SK-N-MC (cell line): ENCODE results near the gene ACVRL1.

Experiments used
- DNase-seq: peaks from one replicate; pipeline ENCODE4 v3.0.0-alpha.2; 2011; ENCODE audit warnings: low read depth, low spot score
- H3K27ac ChIP-seq: fragments of 200-600 bp; sonication (generic); 2 replicates; pipeline ENCODE4 v1.5.1; 2016; ENCODE audit warnings: mixed run types
- H3K36me3 ChIP-seq: fragments of 200-600 bp; sonication (generic); 2 replicates; pipeline ENCODE4 v1.6.1; 2017; ENCODE audit warnings: antibody characterized with exemption, low read length, mixed read lengths; ENCODE audit not compliant: insufficient read depth
- H3K4me3 ChIP-seq: fragments of 200-600 bp; sonication (generic); 2 replicates; pipeline ENCODE4 v1.5.1; 2016
- H3K9ac ChIP-seq: fragments of 200-600 bp; sonication (generic); 2 replicates; pipeline ENCODE4 v1.8.0; 2017; ENCODE audit warnings: mixed run types, mixed read lengths; ENCODE audit not compliant: insufficient read length
- H3K9me3 ChIP-seq: fragments of 200-600 bp; sonication (generic); 2 replicates; pipeline ENCODE4 v1.6.1; 2017; ENCODE audit warnings: low read depth, mild to moderate bottlenecking, antibody characterized with exemption, low read length, moderate library complexity, mixed read lengths
- EZH2 ChIP-seq: fragments of 200-600 bp; sonication (generic); IDR thresholded peaks from one replicate; pipeline ENCODE4 v1.6.1; 2017; ENCODE audit warnings: antibody characterized with exemption
- FOXP2 ChIP-seq: optimal IDR thresholded peaks from 2 replicates; pipeline ENCODE3; 2011; ENCODE audit warnings: mild to moderate bottlenecking, moderate library complexity; ENCODE audit not compliant: insufficient read depth; ENCODE audit errors: extremely low read length, control extremely low read depth
- POLR2AphosphoS5 ChIP-seq: IDR thresholded peaks from 2 replicates; pipeline ENCODE4 v1.6.1; 2012; ENCODE audit warnings: mild to moderate bottlenecking, low read depth, low read length, borderline replicate concordance

The ACVRL1 gene

GRCh38 chr12:51866762-51867161 lies 40.5 kb upstream of the ACVRL1 start:
- Histone ChIP-seq H3K9ac (no peak overlapping the region), H3K9me3 (no peaks in the 10 kb centered on the region), H3K27ac (no peak overlapping the region), H3K4me3 (no peak overlapping the region), H3K36me3 (no peaks in the 10 kb centered on the region)
- DNase-seq, result no peak
- TF ChIP-seq EZH2, result no peak
- no peak for TF ChIP-seq FOXP2
- TF ChIP-seq POLR2AphosphoS5, result no peak

DNA sequence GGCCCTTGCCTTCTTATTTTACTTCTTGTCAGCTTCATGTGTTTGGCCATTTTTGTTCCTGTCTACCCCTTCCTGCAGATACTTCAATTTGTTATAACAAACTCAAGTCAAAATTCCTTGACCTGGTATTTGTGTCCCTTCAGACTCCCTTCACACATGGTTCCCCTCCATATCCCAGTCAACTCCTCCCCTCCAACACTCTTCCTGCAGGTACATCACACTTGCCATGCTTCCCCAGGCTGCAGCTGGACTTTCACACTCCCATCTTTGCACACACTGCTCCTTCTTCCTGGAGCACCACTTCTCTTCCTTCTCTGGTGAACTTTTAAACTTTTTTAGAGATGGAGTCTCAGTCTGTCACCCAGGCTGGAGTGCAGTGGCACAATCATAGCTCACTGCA lies 39.9 kb upstream of the ACVRL1 start:
- no peaks in the 10 kb centered on the region for H3K36me3 ChIP-seq
- H3K9me3 ChIP-seq, result no peaks in the 10 kb centered on the region
- TF ChIP-seq POLR2AphosphoS5 (no peak), FOXP2 (no peak), EZH2 (no peak)
- H3K4me3 ChIP-seq, result no peak overlapping the region
- no peak overlapping the region for H3K9ac ChIP-seq
- no peak overlapping the region for H3K27ac ChIP-seq
- DNase-seq, result no peak

- H3K27ac ChIP-seq, result no peak overlapping the region
- no peak for TF ChIP-seq EZH2
- TF ChIP-seq POLR2AphosphoS5, result no peak
- no peak for DNase-seq
- H3K36me3 ChIP-seq, result no peaks in the 10 kb centered on the region
- no peak overlapping the region for H3K9ac ChIP-seq
- H3K9me3 ChIP-seq, result no peaks in the 10 kb centered on the region
- no peak overlapping the region for H3K4me3 ChIP-seq
Measured at GRCh38 chr12:51867796-51868428, 39.4 kb upstream of the ACVRL1 start.

DNA sequence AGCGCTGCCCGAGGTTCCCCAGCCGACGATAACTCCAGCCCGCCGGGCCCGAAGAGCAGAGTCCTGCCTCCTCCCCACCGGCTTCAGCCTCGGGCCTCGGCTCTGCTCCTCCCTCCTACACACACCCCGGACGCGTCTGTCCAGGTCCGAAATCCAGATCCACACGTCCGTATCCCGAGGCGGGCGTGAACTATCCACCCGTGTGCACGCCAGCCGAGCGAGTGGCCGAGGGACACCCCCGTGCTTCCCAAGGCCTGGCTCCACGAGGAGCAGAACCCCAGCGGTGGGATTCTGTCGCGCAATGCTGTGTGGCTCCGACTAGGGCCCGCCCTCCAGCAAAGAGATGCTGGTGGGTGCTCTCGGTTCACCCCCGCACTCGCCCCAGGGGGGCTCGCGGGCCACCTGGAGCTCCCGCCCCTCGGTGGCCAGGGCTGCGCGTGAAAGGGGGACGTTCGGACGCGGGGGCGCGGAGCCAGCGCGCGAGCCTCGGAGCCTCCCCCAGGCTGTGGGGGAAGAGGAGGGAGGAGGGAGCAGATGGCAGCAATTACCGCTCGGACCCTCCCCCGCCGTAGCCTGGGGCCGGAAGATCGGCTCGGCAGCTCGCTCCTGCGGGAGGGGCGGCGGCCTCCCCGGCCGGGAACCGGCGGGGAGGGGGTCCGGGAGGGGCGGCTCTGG lies 38.3 kb upstream of the ACVRL1 start:
- no peaks in the 10 kb centered on the region for H3K36me3 ChIP-seq
- H3K4me3 ChIP-seq, result peak overlapping the region; percentile 26
- H3K9ac ChIP-seq, result peak overlapping the region; percentile 24
- DNase-seq, result no peak
- no peak overlapping the region for H3K27ac ChIP-seq
- TF ChIP-seq FOXP2 (peak; percentile 19), EZH2 (no peak), POLR2AphosphoS5 (no peak)
- H3K9me3 ChIP-seq, result no peaks in the 10 kb centered on the region

GRCh38 chr12:51869496-51869865 lies 37.8 kb upstream of the ACVRL1 start:
- DNase-seq, result no peak
- Histone ChIP-seq H3K9ac (no peak overlapping the region), H3K36me3 (no peaks in the 10 kb centered on the region), H3K27ac (peak overlapping the region; percentile 29; the same call in 1 of the 2 replicates), H3K9me3 (no peaks in the 10 kb centered on the region), H3K4me3 (peak overlapping the region; percentile 26)
- TF ChIP-seq POLR2AphosphoS5 (no peak), FOXP2 (no peak), EZH2 (no peak)

- no peak for TF ChIP-seq FOXP2
- no peak for TF ChIP-seq EZH2
- TF ChIP-seq POLR2AphosphoS5, result no peak
- Histone ChIP-seq H3K9me3 (no peaks in the 10 kb centered on the region), H3K27ac (peak overlapping the region; percentile 29; the same call in 1 of the 2 replicates), H3K4me3 (no peak overlapping the region), H3K9ac (peak overlapping the region; percentile 19), H3K36me3 (no peaks in the 10 kb centered on the region)
- no peak for DNase-seq
Measured at GRCh38 chr12:51869931-51870330, 37.4 kb upstream of the ACVRL1 start.

DNA sequence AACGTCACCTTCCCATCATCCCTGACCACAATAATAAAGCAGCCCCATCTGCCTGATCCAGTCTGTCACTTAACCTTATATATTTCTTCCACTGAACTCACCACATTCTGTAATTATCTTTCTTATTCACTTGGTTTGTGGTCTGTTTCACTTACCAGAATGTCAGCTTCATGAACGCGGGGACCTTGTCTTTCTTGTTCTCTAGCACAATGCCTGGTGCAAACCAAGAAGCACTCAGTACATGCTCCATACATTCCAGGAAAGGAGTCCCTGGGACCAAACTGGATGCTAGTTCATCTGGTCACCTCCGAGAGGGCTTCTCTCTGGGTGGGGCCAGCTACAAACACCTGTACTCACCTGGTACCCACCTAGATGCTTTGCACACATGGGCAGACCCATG lies 36.8 kb upstream of the ACVRL1 start:
- TF ChIP-seq FOXP2 (no peak), EZH2 (no peak), POLR2AphosphoS5 (no peak)
- Histone ChIP-seq H3K4me3 (no peak overlapping the region), H3K9ac (no peak overlapping the region), H3K9me3 (no peaks in the 10 kb centered on the region), H3K27ac (0 out of 2 replicates have a peak overlapping the region, but pooled peaks have one; percentile 29), H3K36me3 (no peaks in the 10 kb centered on the region)
- DNase-seq, result no peak

GRCh38 chr12:51871126-51871525 lies 36.2 kb upstream of the ACVRL1 start:
- H3K36me3 ChIP-seq, result no peaks in the 10 kb centered on the region
- no peak overlapping the region for H3K4me3 ChIP-seq
- H3K9me3 ChIP-seq, result no peaks in the 10 kb centered on the region
- no peak overlapping the region for H3K9ac ChIP-seq
- DNase-seq, result no peak
- no peak overlapping the region for H3K27ac ChIP-seq
- no peak for TF ChIP-seq EZH2

GRCh38 chr12:51871918-51872688 lies 35.2 kb upstream of the ACVRL1 start:
- Histone ChIP-seq H3K9me3 (no peaks in the 10 kb centered on the region), H3K27ac (no peak overlapping the region), H3K4me3 (no peak overlapping the region), H3K9ac (no peak overlapping the region), H3K36me3 (no peaks in the 10 kb centered on the region)
- TF ChIP-seq POLR2AphosphoS5 (no peak), EZH2 (no peak)
- DNase-seq, result no peak
